K562 (cell line): Measurements from ENCODE around the gene DYRK1A.

Experiments
- ATF2 ChIP-seq: sonication (generic); formaldehyde crosslinking; IDR thresholded peaks from 2 replicates; pipeline ENCODE4 v1.8.1; 2022; ENCODE audit warnings: missing genetic modification reagents
- BMI1 ChIP-seq: fragments of 150-350 bp; IDR thresholded peaks from 2 replicates; pipeline ENCODE4 v1.6.1; 2014; ENCODE audit warnings: low read length
- CTCF ChIP-seq, 3 experiments: IDR thresholded peaks in 2 of 3; conservative IDR thresholded peaks in 1 of 3; 2 replicates each; pipeline ENCODE4 v1.5.1; 2011 to 2012; ENCODE audit warnings: low read length in 3 of 3, mild to moderate bottlenecking in 3 of 3, control low read depth in 2 of 3, improper control_type of control experiment in 1 of 3, inconsistent platforms in 1 of 3, low read depth in 1 of 3, mixed read lengths in 1 of 3, moderate library complexity in 1 of 3; ENCODE audit not compliant: insufficient read depth in 2 of 3
- MXD1 ChIP-seq: fragments of 250-450 bp; sonication (Bioruptor Pico); IDR thresholded peaks from 2 replicates; pipeline ENCODE4 v1.8.0; 2021; ENCODE audit warnings: borderline replicate concordance, mild to moderate bottlenecking, moderate library complexity; ENCODE audit not compliant: poor library complexity, severe bottlenecking
- MYBL2 ChIP-seq, 2 experiments: fragments of 450-650 bp in 1 of 2; sonication (generic) in 1 of 2; formaldehyde crosslinking in 1 of 2; IDR thresholded peaks; 2 replicates each; pipeline versions ENCODE4 v1.6.1 to v1.8.1; 2017 to 2022; ENCODE audit warnings: borderline replicate concordance in 1 of 2, inconsistent platforms in 1 of 2, low read depth in 1 of 2, mild to moderate bottlenecking in 1 of 2, missing genetic modification reagents in 1 of 2, moderate library complexity in 1 of 2
- ZNF407 ChIP-seq: fragments of 450-650 bp; IDR thresholded peaks from 2 replicates; pipeline ENCODE4 v1.6.1; 2016; ENCODE audit warnings: low read depth
- ZSCAN29 ChIP-seq: fragments of 450-650 bp; IDR thresholded peaks from 2 replicates; pipeline ENCODE4 v1.6.1; 2017

GRCh38 chr21:37414292-37415253 is 48.0 kb downstream of the DYRK1A start:
- no peak for TF ChIP-seq MXD1
- no peak for TF ChIP-seq CTCF (IDR thresholded peaks at IDR 0.05 in 2 of 3, conservative IDR thresholded peaks at IDR 0.05 in 1 of 3; ENCODE audit: insufficient read depth in 2 of 3, low read depth in 1 of 3, low read length in 3 of 3)
- no peak for TF ChIP-seq ZSCAN29
- no peak for TF ChIP-seq MYBL2 (IDR thresholded peaks at IDR 0.05; ENCODE audit: low read depth)
- TF ChIP-seq MYBL2 (CRISPR knock-in tag; IDR thresholded peaks at IDR 0.05; ENCODE audit: borderline replicate concordance), result no peak
- TF ChIP-seq ZNF407, result no peak
- TF ChIP-seq ATF2, result no peak
- no peak for TF ChIP-seq BMI1
